ENCODE measurements around the gene FAAP20.

FAAP20 gene

DNA sequence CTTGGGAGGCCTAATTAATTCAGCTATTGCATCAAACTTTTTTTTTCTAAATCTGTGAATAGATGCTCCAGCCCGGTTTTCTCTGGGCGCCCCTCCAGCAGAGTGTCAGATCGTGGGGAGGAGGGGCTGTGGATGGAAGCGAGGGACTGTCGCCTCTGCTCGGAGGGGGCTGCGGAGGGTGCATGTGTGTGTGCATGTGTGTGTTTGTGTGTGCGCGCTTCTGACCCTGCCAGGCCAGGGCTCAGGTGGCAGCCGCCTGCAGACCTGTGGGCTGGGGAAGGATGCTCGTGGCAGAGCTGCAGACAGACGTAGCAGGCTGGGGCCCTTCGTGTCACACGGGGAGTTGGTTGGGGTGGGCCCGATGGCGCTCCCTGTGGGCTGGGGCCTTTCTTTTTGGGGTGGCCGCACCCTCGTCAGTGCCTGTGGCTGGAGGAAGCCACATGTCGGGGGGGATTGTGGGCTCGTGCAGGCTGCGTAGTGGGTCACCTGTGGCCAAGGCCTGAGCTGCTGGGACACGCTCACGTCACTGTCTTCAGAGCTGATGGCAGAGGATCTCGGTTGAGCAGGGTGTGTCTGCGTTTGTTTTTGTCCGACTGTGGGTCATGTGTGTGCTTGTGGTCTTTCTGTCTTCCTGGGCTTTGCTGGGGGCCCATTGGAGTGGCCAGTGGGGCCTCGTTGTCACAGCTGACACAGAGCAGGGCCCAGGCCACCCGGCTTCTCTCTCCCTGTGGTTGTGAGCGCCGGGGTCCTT is 36.4 kb upstream of the FAAP20 start:
- in situ Hi-C loops (cut with HindIII; ENCODE audit: low sequenced_read_pairs), result no loop called here

DNA sequence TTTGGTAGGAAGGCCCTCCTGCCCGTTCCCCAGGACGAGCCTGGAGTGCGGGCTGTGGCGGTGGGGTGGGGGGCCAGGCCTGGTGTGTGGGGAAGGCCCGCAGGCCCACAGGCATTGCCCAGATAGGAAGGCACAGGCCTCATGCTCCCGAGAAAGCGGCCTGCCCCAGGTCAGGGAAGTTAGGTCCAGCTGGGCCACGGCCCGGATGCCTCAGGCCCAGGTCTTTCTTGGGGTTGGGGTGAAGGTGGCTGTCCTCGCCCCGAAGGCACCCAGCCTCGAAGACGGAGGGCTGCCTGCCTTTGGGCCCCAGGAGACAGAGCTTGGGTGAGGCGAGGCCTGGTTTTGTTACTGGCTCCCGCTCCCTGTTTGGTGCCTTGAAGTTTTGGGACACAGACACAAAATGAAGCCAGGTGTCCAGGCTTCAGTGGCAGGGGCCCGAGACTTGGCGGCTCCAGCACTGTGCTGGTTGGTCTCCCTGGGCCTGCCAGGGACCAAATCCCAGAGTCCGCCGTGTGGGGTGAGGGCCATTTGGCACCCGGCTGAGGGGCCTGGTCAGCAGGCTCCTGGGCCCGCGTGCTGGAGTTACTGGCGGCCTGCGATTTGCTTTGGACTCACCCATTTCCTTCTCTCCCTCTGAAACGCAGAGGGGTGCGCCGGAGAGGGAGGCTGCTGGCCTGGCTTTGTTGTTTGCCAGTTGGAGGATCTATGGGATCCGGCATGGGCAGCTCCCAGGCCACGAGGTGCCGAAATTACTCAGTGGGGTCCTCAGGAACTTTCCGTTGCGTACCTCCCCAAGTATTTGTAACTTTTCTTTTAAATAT is 35.5 kb upstream of the FAAP20 start:
- in situ Hi-C loops (cut with HindIII; ENCODE audit: low sequenced_read_pairs), result no loop called here

DNA sequence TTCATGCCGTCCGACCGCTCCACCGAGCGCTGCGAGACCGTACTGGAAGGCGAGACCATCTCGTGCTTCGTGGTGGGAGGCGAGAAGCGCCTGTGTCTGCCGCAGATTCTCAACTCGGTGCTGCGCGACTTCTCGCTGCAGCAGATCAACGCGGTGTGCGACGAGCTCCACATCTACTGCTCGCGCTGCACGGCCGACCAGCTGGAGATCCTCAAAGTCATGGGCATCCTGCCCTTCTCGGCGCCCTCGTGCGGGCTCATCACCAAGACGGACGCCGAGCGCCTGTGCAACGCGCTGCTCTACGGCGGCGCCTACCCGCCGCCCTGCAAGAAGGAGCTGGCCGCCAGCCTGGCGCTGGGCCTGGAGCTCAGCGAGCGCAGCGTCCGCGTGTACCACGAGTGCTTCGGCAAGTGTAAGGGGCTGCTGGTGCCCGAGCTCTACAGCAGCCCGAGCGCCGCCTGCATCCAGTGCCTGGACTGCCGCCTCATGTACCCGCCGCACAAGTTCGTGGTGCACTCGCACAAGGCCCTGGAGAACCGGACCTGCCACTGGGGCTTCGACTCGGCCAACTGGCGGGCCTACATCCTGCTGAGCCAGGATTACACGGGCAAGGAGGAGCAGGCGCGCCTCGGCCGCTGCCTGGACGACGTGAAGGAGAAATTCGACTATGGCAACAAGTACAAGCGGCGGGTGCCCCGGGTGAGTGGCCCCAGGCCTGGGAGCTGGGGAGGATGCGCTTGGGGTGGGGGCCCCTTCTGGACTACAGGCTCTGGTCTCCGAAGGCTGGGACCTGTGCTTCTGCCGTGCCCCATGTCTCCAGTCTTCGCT is 34.7 kb upstream of the FAAP20 start:
- in situ Hi-C loops (cut with HindIII; ENCODE audit: low sequenced_read_pairs), result no loop called here

DNA sequence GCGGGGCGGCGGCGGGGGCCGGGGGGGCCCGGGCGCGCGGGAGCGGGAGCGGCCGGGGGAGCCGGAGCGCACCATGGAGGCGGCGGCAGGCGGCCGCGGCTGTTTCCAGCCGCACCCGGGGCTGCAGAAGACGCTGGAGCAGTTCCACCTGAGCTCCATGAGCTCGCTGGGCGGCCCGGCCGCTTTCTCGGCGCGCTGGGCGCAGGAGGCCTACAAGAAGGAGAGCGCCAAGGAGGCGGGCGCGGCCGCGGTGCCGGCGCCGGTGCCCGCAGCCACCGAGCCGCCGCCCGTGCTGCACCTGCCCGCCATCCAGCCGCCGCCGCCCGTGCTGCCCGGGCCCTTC is 34.1 kb upstream of the FAAP20 start:
- in situ Hi-C loops (cut with HindIII; ENCODE audit: low sequenced_read_pairs), result no loop called here

DNA sequence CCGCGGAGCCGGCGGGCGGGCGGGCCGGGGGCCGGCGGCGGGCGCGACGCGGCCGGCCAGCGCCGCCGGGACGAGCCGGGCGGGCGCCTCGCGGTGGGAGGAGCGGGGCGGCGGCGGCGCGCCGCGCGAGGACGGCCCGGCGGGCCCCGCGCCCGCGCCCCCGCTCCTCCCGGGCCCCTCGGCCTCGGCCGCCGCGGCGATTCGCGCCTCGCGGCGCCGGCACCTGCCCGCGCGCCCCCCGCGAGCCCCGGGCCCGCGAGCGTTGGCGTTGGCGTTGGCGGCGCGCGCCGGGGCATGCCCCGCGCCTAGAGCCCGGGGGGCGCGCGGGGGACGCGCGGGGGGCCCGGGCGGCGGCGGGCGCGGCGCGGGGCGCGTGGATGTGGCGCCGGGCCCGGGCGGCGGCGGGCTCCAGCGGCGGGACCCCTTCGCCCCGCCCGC is 33.6 kb upstream of the FAAP20 start, which contains the start of gene SKI:
Gene SKI (plus strand): TSS at position 163 of the 438 bp plus-strand sequence. CDS start 448 bp downstream, outside the sequence.
- in situ Hi-C loops (cut with HindIII; ENCODE audit: low sequenced_read_pairs), result no loop called here

DNA sequence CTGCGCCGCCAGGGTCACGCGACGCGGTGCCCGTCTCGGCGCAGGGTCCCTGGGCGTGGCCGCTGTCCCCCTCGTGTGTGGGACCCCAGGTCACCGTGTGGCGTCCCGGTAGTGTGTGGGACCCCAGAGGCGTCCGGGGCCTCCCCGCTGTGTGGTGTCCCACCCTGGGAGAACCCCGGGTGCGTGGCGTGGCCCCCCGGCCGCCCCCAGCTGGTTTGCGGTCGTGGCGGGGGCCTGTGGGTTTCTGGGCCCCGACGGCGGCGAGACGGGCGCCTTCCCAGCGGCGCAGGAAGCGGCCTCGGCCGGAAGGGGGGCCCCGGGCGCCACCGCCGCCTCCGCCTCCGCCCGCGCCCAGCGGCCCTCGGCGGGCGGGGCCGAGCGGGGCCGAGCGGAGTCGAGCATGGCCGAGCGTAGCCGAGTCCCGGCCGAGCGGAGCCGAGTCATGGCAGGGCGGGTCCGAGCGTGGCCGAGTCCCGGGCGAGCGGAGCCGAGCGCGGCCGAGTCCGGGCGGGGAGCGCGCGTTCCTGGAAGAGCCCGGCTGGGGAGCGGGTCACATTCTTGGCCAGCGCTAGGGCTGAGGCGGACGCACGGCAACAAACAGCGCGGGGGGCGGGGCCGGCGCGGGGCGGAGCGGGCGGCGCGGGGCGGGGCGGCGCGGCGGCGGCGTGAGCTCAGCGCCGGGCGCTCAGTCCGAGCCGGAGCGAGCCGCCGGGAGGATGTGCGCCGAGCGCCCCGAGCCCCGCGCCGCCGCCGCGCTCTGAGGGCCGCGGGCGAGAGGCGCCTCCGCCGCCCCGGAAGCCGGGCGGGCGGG is 33.0 kb upstream of the FAAP20 start:
- in situ Hi-C loops (cut with HindIII; ENCODE audit: low sequenced_read_pairs), result no loop called here

DNA sequence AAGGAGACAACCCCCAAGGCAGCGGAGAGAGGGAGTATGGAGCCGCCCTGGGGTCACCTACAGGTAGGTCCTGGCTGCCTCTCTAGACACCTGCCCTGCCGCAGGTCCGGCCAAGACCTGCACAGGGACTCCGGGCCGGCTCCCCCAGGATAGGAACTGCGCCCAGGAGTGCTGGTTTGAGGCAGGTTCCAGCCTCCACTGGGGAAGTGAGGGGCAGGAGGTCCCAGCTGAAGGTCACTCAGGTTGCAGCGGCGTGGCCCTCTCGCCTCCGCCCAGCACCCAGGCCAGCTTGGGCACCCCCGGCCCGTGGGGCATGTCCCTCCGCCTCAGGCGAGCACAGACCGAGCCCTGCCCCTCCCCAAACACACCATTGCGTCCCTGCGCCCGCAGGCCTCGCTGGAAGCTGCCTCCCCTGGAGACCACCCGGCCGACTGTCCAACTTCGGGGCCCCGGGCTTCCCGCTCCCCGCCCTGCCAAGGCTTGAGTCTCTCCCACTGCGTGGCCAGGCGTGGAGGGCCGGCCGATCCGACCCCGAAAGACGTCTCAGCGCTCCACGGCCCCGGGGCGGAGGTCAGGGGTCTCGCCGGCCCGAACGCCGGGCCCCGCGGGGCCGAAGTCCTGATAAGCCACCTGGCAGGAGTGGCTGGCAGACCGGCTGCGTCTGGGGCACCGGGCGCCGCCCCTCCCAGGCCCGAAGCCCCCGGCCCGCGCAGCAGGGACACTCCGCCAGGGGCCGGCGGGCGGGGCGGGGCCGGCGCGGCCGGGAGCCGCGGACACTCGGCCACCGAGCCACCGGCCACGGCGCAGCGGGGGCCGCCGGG is 32.2 kb upstream of the FAAP20 start:
- in situ Hi-C loops (cut with HindIII; ENCODE audit: low sequenced_read_pairs), result no loop called here

DNA sequence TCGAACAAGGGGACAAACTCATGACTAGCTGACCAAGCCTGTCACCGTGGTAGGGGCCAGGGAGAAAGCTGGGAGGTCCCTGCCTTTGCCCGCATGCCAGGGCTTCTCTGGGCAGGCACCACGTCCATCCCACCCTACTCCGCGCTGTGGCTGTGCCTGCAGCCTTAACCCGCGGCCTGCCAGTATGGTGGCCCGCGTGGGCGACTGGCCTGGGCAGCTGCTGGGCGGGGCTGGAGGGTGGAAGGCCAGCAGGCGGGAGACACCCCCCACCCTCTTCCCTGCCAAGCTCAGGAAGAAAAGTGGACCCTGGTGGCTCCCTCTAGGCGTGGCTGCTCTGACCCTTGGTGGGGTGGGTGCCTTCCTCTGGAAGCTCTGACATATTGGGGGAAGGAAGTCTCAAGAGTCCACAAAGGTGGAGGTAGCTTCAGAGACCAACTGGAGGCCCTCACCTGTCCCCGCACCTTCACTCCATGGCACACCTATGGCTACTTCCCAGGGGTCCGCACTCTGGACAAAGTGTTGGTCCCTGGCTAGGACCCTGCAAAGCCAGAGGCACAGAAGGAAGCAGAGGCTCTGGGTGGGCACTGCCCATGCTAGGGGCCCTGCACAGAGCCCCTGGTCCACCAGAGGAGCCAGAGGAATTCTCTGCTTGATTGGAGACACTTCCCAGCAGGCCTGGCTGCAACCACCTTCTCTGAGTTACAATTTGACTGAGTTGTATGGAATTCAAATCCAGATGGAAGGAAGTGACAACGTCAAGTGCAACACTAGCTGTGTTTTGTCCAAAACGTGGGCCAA is 30.3 kb upstream of the FAAP20 start:
- in situ Hi-C loops (cut with HindIII; ENCODE audit: low sequenced_read_pairs), result no loop called here

DNA sequence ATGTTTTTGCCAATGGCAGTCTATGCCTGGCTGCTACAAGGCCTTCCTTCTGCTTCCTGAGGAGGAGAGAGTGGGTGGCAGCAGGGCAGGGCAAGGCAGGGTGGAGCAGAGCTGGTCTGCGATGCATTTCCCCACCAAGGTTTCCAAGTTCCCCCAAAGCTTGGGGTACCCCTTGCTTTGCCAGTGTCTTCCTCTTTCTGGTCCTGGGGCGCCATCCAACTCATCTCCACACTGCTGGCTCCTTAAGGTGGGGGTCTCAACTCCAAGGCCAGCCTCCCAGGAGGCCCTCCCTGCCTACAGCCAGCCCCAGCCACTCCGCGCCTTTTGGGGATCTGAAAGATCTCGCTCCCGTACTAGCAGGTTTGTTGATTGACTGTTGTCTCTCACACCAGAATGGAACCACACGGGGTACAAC is 29.6 kb upstream of the FAAP20 start:
- in situ Hi-C loops (cut with HindIII; ENCODE audit: low sequenced_read_pairs), result no loop called here

DNA sequence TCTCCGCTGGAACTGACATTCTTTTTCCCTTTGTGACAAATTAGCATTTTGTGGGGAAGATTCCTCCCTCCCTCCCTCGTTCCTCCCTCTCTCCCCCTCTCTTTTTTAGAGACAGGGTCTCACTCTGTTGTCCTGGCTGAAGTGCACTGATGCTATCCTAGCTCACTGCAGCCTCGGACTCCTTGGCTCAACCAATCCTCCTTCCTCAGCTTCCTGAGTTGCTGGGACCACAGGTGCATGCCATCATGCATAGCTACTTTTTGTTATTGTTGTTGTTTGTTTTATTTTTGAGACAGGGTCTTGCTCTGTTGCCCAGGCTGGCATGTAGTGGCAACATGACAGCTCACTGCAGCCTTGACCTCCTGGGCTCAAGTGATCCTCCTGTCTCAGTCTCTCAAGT is 26.7 kb upstream of the FAAP20 start:
- in situ Hi-C loops (cut with HindIII; ENCODE audit: low sequenced_read_pairs), result no loop called here

DNA sequence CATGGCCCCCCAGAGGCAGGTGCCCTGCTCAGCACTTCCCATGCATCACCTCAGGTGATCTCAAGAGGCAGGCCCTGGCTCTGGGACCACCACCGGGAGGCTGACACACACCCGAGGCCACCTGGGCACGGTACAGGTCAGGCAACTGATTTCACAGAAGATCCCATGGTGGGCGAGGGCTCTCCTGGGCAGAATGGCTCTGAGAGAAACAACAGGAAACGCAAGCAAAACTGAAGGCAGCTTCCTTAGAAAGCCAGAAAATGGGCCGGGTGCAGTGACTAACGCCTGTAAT is 22.1 kb upstream of the FAAP20 start:
- in situ Hi-C loops (cut with HindIII; ENCODE audit: low sequenced_read_pairs), result loop anchor here (10.0 kb wide), 1 partner anchor 188 kb away; no protein-coding TSS in a partner anchor

DNA sequence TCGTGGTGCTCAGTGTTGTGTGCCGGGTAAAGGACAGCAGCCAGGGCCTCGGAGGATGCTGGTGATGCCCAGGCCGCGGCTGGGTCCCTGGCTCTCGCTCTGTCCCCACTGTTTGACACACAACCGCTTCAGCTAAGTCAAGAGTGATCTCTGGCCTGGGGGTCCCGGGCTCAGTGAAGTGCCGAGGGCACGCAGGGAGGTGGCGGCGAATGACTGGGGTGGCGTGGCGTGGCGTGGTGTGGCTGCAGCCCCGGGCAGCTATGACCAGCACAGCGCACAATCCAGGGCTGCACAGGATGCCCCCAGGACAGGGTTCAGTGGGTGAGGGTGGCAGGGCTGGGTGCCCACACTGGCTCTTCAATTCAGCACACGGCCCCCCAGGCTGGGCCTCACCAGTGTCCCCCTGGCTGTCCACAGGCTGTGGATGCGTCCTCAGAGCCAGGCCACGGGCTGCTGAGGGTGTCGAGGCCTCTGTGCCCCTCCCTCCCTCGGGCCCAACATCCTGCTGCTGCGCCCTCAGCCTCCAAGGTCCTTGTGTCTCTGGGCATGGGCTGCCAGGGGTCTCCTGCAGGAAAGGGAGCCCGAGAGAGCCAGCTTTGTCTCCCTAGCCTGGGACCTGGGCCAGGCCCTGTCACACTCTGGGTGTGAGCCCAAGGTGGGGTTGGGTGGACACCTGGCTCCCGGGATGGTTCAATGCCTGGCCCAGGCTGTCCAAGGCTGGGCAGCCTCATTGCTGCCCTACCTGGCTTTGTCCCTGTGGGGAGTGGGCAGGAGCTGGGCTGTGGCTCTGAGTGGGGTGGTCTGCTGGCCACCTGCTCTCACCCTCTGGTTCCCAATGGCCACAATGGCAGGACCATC is 21.6 kb upstream of the FAAP20 start:
- in situ Hi-C loops (cut with HindIII; ENCODE audit: low sequenced_read_pairs), result loop anchor here (10.0 kb wide), 1 partner anchor 189 kb away; no protein-coding TSS in a partner anchor

DNA sequence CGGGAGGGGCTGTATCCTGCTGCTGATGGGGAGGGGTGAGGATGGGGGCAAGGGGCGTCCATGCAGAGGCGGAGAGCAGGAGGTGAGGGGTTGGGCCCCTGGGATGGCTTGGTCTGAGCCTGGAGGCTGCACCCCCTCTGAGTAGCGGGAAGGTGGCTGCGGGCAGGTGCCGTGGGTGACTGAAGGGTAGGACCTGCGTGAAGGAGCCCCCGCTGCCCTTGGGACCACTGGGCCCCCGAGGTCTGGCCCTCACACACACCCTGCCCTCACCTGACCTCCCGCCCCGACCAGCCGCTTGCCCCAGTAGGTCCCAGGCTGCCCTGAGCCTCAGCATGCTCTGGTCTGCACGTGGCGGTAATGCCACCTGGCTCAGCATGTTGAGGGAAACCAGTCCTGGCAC is 20.8 kb upstream of the FAAP20 start:
- in situ Hi-C loops (cut with HindIII; ENCODE audit: low sequenced_read_pairs), result loop anchor here (10.0 kb wide), 1 partner anchor 189 kb away; no protein-coding TSS in a partner anchor

DNA sequence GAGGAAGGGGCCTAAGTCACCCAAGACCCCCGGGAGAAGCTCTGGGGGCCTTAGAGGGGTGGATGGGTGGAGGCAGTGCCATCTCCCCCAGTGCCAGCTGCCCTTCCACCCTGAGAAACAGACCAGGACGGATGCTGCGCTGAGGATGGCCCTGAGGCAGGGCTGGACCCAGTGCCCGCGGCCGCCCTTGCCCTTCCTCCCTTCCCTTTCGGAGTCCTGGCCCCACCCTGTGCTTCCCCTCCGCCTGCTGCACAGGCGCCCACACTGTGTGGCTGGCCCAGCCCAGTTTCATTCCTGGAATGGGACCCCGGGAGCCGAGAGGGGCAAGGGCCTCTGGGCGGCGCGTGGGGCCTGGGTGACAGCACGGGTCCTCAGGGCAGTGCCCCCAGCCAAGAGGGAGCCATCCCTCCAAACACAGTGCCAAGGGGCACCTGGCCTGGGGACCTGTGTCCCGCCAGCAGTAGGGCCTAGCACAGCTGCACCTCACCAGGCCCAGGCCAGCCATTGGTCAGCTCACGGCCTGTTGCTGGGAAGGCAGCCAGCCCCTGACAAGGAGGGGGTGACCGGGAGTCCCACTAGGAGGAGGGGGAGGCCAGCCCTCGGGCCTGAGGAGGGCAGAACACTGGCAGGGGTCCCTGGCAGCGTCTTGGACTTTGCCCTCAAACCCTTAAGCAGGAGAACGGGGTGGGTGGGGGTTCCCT is 20.1 kb upstream of the FAAP20 start:
- in situ Hi-C loops (cut with HindIII; ENCODE audit: low sequenced_read_pairs), result loop anchor here (10.0 kb wide), 1 partner anchor 190 kb away; no protein-coding TSS in a partner anchor

DNA sequence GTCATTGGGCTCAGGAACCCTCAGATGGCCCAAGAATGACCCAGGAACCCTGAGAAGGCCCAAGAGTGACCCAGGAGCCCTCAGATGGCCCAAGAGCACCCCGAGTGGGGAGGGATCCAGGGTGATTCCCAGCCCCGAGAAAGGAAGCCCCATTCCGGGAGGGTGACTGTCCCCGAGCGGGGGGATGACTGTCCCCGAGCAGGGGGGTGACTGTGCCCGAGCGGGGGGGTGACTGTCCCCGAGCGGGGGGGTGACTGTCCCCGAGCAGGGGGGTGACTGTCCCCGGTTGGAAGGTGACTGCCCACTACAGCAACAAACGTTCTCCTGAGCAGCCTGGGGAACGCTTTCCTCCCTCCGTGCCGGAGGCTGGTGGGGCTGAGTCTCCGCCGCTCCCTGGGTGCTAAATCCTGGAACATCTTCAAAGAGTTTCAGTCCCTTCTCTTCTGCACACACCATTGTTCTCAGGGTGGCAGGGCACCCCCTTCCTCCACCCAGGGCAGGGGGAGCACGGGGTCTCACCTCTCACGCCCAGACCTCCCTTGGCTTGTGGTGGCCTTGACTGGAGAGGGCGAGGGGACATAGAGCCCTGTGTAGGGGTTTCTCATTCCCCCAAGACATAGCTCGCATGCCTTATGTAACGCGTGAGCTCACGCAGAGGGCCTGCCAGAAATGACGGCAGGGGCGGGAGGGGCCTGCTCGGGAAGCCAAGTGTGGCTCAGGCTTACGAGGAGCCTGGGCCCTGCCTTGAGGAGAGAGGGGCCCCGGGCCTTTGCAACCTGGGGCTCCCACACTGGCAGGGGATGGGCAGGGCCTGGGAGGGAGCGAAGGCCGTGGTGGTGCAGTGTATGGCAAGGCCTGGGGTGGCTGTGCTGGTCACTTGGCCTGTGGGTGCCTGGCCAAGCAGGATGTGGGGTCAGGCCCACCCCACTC is 19.3 kb upstream of the FAAP20 start:
- in situ Hi-C loops (cut with HindIII; ENCODE audit: low sequenced_read_pairs), result loop anchor here (10.0 kb wide), 1 partner anchor 191 kb away; no protein-coding TSS in a partner anchor
